GM12878 (cell line): ENCODE results near the gene CD248. TPM values are rescaled to one million over a fixed set of nuclear protein-coding genes. Genes with fewer than 3 reads are reported as not detected.

Experiments used
- ATAC-seq: fragments of 200-7000 bp; cut with Tn5 transposase; 3 replicates; pipeline ENCODE4 v1.9.1; 2020; ENCODE audit warnings: mild to moderate bottlenecking, moderate library complexity
- BruUV-seq: library from RNA; stranded (reverse); fragments of 400-500 nt; replicated peaks from 2 replicates; lab custom pipeline; 2021; lab: Mats Ljungman, UMichigan
- CTCF ChIA-PET: fragments of 300-600 bp; sonication (Branson Sonifier 250); formaldehyde crosslinking; extraction: SDS; loops from one replicate; lab custom pipeline; 2021; ENCODE audit warnings: inconsistent platforms; lab: Yijun Ruan, JAX
- POLR2A ChIA-PET: fragments of 350-600 bp; formaldehyde crosslinking; extraction: SDS; loops from one replicate; lab custom pipeline; 2021; ENCODE audit warnings: inconsistent platforms; lab: Charles Lee
- RAD21 ChIA-PET: fragments of 300-600 bp; sonication (Branson Sonifier 250); formaldehyde crosslinking; loops from one replicate; lab custom pipeline; 2023; ENCODE audit warnings: antibody characterized with exemption; ENCODE audit not compliant: unreplicated experiment; lab: Charles Lee
- SMC1A ChIA-PET: fragments of 300-600 bp; sonication (Branson Sonifier 250); formaldehyde crosslinking; loops from one replicate; lab custom pipeline; 2023; ENCODE audit not compliant: unreplicated experiment, uncharacterized antibody; lab: Charles Lee
- DNase-seq: peaks from one replicate; pipeline ENCODE4 v3.0.0-alpha.2; 2011; ENCODE audit warnings: low read depth, low spot score
- FAIRE-seq: peaks from 3 replicates; lab custom pipeline; 2011; peaks lifted over from hg19 to GRCh38; lab: Jason Lieb, UNC
- H2AFZ ChIP-seq: 2 replicates; pipeline ENCODE4 v1.6.0; 2011; ENCODE audit warnings: low read depth, low read length, control low read depth; ENCODE audit not compliant: control insufficient read depth
- H3K27ac ChIP-seq: 2 replicates; pipeline ENCODE4 v1.5.1; 2011; ENCODE audit warnings: control low read depth; ENCODE audit not compliant: control insufficient read depth, insufficient read depth
- H3K27me3 ChIP-seq, 2 experiments: replicated peaks in 1 of 2; 2 replicates each; pipeline versions ENCODE4 v1.6.0 to v1.6.1; 2011; ENCODE audit warnings: low read length in 1 of 2; ENCODE audit not compliant: control insufficient read depth in 2 of 2, insufficient read depth in 2 of 2
- H3K36me3 ChIP-seq, 2 experiments: 2 replicates each; pipeline ENCODE4 v1.5.1; 2011; ENCODE audit warnings: low read length in 1 of 2; ENCODE audit not compliant: control insufficient read depth in 2 of 2, insufficient read depth in 2 of 2
- H3K4me1 ChIP-seq: 2 replicates; pipeline ENCODE4 v1.6.1; 2011; ENCODE audit warnings: mild to moderate bottlenecking, low read length, moderate library complexity, mixed read lengths; ENCODE audit not compliant: control insufficient read depth, insufficient read depth
- H3K4me2 ChIP-seq: 2 replicates; pipeline ENCODE4 v1.6.0; 2011; ENCODE audit warnings: control low read depth; ENCODE audit not compliant: control insufficient read depth, insufficient read depth
- H3K4me3 ChIP-seq: fragments of 200-600 bp; sonication (generic); 2 replicates; pipeline ENCODE4 v1.5.1; 2016
- H3K79me2 ChIP-seq: 2 replicates; pipeline ENCODE4 v1.6.0; 2011; ENCODE audit warnings: low read length; ENCODE audit not compliant: control insufficient read depth, insufficient read depth
- H3K9ac ChIP-seq: 2 replicates; pipeline ENCODE4 v1.8.0; 2011; ENCODE audit warnings: low read length, control low read depth, mixed read lengths; ENCODE audit not compliant: control insufficient read depth, insufficient read depth
- H3K9me3 ChIP-seq: replicated peaks from 3 replicates; pipeline ENCODE4 v1.5.1; 2011; ENCODE audit warnings: mild to moderate bottlenecking, low read length; ENCODE audit not compliant: control insufficient read depth, insufficient read depth
- H4K20me1 ChIP-seq: 2 replicates; pipeline ENCODE4 v1.6.0; 2011; ENCODE audit not compliant: control insufficient read depth, insufficient read depth
- BHLHE40 ChIP-seq, 2 experiments: fragments of 450-650 bp in 1 of 2; IDR thresholded peaks; 2 replicates each; pipeline ENCODE4 v1.6.1; 2011 to 2017; ENCODE audit warnings: low read depth in 2 of 2, borderline replicate concordance in 1 of 2, improper control_type of control experiment in 1 of 2, low read length in 1 of 2, mild to moderate bottlenecking in 1 of 2
- CREM ChIP-seq: IDR thresholded peaks from 2 replicates; pipeline ENCODE4 v1.6.1; 2014; ENCODE audit warnings: antibody characterized with exemption, low read depth
- ELK1 ChIP-seq: IDR thresholded peaks from 2 replicates; pipeline ENCODE4 v1.6.1; 2012; ENCODE audit warnings: low read depth, low read length, improper control_type of control experiment
- ESRRA ChIP-seq: IDR thresholded peaks from 2 replicates; pipeline ENCODE4 v1.6.1; 2012; ENCODE audit warnings: mild to moderate bottlenecking, low read length, improper control_type of control experiment
- GATAD2B ChIP-seq: fragments of 450-650 bp; conservative IDR thresholded peaks from 2 replicates; pipeline ENCODE4 v1.6.1; 2017; ENCODE audit warnings: low read depth, mild to moderate bottlenecking, moderate library complexity
- HCFC1 ChIP-seq: fragments of 150-350 bp; IDR thresholded peaks from 2 replicates; pipeline ENCODE4 v1.6.1; 2014; ENCODE audit warnings: low read length
- NFYB ChIP-seq: IDR thresholded peaks from 2 replicates; pipeline ENCODE4 v1.6.1; 2011; ENCODE audit warnings: low read depth, mild to moderate bottlenecking, low read length, improper control_type of control experiment, moderate library complexity; ENCODE audit not compliant: insufficient read depth
- REST ChIP-seq: IDR thresholded peaks from 2 replicates; pipeline ENCODE4 v1.6.1; 2012; ENCODE audit warnings: mild to moderate bottlenecking, low read depth, low read length
- STAT1 ChIP-seq: fragments of 450-650 bp; conservative IDR thresholded peaks from 2 replicates; pipeline ENCODE4 v1.6.1; 2014; ENCODE audit warnings: antibody characterized with exemption, mild to moderate bottlenecking
- TCF12 ChIP-seq: IDR thresholded peaks from 2 replicates; pipeline ENCODE4 v1.6.1; 2011; ENCODE audit warnings: low read depth, mild to moderate bottlenecking, low read length
- TCF7 ChIP-seq: IDR thresholded peaks from 2 replicates; pipeline ENCODE4 v1.6.1; 2014; ENCODE audit warnings: antibody characterized with exemption, borderline replicate concordance
- YY1 ChIP-seq: IDR thresholded peaks from 2 replicates; pipeline ENCODE4 v1.6.1; 2011; ENCODE audit warnings: low read depth, mild to moderate bottlenecking, low read length
- ZNF207 ChIP-seq: fragments of 450-650 bp; IDR thresholded peaks from 2 replicates; pipeline ENCODE4 v1.6.1; 2014; ENCODE audit warnings: antibody characterized with exemption, mild to moderate bottlenecking, borderline replicate concordance
- WGBS: methylation state at CpG from one replicate; pipeline ENCODE4 v1.1.6; 2016; ENCODE audit warnings: low lambda C conversion rate; ENCODE audit not compliant: insufficient replicate concordance, insufficient coverage; ENCODE audit errors: missing lambda C conversion rate; 5-methylcytosine and 5-hydroxymethylcytosine counted together
- in situ Hi-C: fragments of 300-500 bp; cut with MboI; formaldehyde crosslinking; loops from 9 replicates; pipeline ENCODE4 v1.14.3; 2018; ENCODE audit warnings: mixed read lengths
- intact Hi-C: fragments of 100-400 bp; cut with micrococcal nuclease; formaldehyde crosslinking; loops from one replicate; pipeline ENCODE4 v1.14.2; 2022; ENCODE audit not compliant: unreplicated experiment
- polyA plus RNA-seq, 11 experiments: library from polyadenylated mRNA; depleted of rRNA in 4 of 11; unstranded in 6 of 11; stranded (reverse) in 5 of 11; fragments of >200 nt; fragmentation: Nextera tagmentation in 4 of 11; fragmentation: Illumina TruSeq in 1 of 11; extraction: Ambion mirVana in 4 of 11; extraction: Trizol in 1 of 11; gene quantifications; 1 replicate in 1 of 11; 2 replicates in 10 of 11; pipeline versions ENCODE4 v1.2.1 to v1.2.3, GENCODE V29; 2011 to 2016; ENCODE audit warnings: inconsistent platforms in 2 of 11, missing spikeins in 2 of 11, low read depth in 1 of 11
- total RNA-seq, 4 experiments: library from RNA; depleted of rRNA in 3 of 4; stranded (reverse); fragments of >200 nt in 3 of 4; fragmentation: Illumina TruSeq in 1 of 4; extraction: Trizol in 1 of 4; gene quantifications; 2 replicates each; pipeline versions ENCODE4 v1.2.1 to v1.2.3, GENCODE V29; 2013 to 2021
- TF ChIP-seq, protein P1 (sequence below): IDR thresholded peaks from 2 replicates; pipeline ENCODE4 v1.6.1; 2012; ENCODE audit warnings: low read length, inconsistent platforms

Gene CD248
- total and polyA plus RNA-seq, 10 of the 15 experiments (the other 5 are each of a cell fraction or from before 2014, with no cell fraction given) = 0.10 to 0.21 (median 0.20) TPM; not detected in 7

DNA sequence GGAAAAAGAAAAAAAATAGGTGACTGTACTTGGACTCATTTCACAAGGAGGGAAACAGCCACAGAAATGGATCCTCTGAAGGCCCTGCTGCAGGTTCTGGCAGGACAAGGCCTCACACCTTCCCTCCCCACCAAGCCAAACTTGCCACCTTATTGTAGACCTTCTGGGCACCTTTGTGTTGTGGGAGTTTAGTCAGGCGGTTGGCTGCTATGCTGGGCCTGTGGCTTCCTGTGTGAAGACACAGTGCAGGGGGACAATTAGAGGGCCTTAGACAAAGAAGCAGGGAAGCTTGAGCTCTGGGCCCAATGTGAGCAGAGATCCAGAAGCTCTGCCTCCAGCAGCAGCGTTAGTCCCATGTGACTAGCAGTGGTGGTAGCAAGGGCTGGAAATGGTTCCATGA, 44.2 kb downstream of the CD248 start (continued):
- no peak for TF ChIP-seq TCF12
- no peak for TF ChIP-seq GATAD2B
- TF ChIP-seq, all 136 proteins: peak for 0

- ChIA-PET CTCF (interaction anchor here (0.6 to 3.3 kb wide), 6 partner anchors 9 to 105 kb away, joined by 3 to 19 read pairs (median 5); no protein-coding TSS in a partner anchor), POLR2A (interaction anchor here (0.6 to 0.7 kb wide), 4 partner anchors 26 to 339 kb away, joined by 3 read pairs; no protein-coding TSS in a partner anchor), RAD21 (interaction anchor here (1.5 kb wide), 1 partner anchor 10 kb away, joined by 4 read pairs; no protein-coding TSS in a partner anchor), SMC1A (interaction anchor here (1.2 to 1.6 kb wide), 2 partner anchors 9 to 17 kb away, joined by 3 read pairs; partner anchors contain the start of gene YIF1A)
- TF ChIP-seq ZNF207 (no peak), BHLHE40 (IDR thresholded peaks at IDR 0.05; ENCODE audit: borderline replicate concordance in 1 of 2, low read depth in 2 of 2, low read length in 1 of 2) (no peak), CREM (no peak), STAT1 (no peak), YY1 (no peak), ESRRA (no peak), TCF7 (no peak), HCFC1 (no peak), REST (no peak), NFYB (no peak), ELK1 (no peak)
- TF ChIP-seq, protein P1, sequence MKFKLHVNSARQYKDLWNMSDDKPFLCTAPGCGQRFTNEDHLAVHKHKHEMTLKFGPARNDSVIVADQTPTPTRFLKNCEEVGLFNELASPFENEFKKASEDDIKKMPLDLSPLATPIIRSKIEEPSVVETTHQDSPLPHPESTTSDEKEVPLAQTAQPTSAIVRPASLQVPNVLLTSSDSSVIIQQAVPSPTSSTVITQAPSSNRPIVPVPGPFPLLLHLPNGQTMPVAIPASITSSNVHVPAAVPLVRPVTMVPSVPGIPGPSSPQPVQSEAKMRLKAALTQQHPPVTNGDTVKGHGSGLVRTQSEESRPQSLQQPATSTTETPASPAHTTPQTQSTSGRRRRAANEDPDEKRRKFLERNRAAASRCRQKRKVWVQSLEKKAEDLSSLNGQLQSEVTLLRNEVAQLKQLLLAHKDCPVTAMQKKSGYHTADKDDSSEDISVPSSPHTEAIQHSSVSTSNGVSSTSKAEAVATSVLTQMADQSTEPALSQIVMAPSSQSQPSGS = no peak
- intact Hi-C loops = no loop called here
- FAIRE-seq (no peak), ATAC-seq (no peak), DNase-seq (no peak)
- 92% methylated on average over 7 of the region's 7 CpGs for WGBS
- BruUV-seq = TSS peak; percentile 15
- Histone ChIP-seq H3K79me2 (peaks cover 27% of the 10 kb centered on the region), H3K36me3 (peaks cover 20 to 32% of the 10 kb centered on the region in 2 experiments), H3K4me1 (peaks cover 11% of the 10 kb centered on the region), H3K9me3 (no peaks in the 10 kb centered on the region), H3K4me3 (no peak overlapping the region), H2AFZ (no peak overlapping the region), H4K20me1 (no peaks in the 10 kb centered on the region), H3K9ac (no peak overlapping the region), H3K27ac (no peak overlapping the region), H3K4me2 (no peak overlapping the region; the same call in 1 of the 2 replicates), H3K27me3 (no peaks in the 10 kb centered on the region)
- in situ Hi-C loops = no loop called here
Measured at GRCh38 chr11:66271816-66272215, 45.0 kb downstream of the CD248 start.
